MM.1S (cell line): ENCODE measurements around the gene NUAK2.
A peak's percentile ranks its signal among the peaks of the same experiment; 100 is the strongest.

Experiments
- CTCF ChIP-seq: fragments of 300-600 bp; sonication (generic); IDR thresholded peaks from 2 replicates; pipeline ENCODE4 v1.5.1; 2016; ENCODE audit warnings: antibody characterized with exemption, low read length, mixed read lengths
- EZH2 ChIP-seq: fragments of 300-600 bp; sonication (generic); optimal IDR thresholded peaks from 2 replicates; pipeline ENCODE3; 2017; ENCODE audit warnings: low read depth, mild to moderate bottlenecking, antibody characterized with exemption, low read length, mixed read lengths
- EZH2phosphoT487 ChIP-seq: fragments of 300-600 bp; sonication (generic); IDR thresholded peaks from 2 replicates; pipeline ENCODE4 v1.6.1; 2018; ENCODE audit warnings: antibody characterized with exemption, low read length

GRCh38 chr1:205351984-205352713 is 30.6 kb upstream of the NUAK2 start:
- no peak for TF ChIP-seq EZH2phosphoT487
- no peak for TF ChIP-seq EZH2
- peak; percentile 19 for TF ChIP-seq CTCF
